Stimulated activated CD8-positive, alpha-beta memory T cell treated with anti-CD3 and anti-CD28 coated beads, Interleukin-4, amount 100 ng/mL, for 24 hours (primary cell): Measurements from ENCODE around the gene PWWP2B.

Source experiments
- DNase-seq: peaks from one replicate; pipeline ENCODE4 v3.0.0-alpha.2; 2020; ENCODE audit warnings: low read depth

PWWP2B gene

GRCh38 chr10:132408367-132408781, 11.4 kb downstream of the PWWP2B start:
- no peak for DNase-seq

- no peak for DNase-seq
Measured at GRCh38 chr10:132408823-132409666, 12.0 kb downstream of the PWWP2B start.

GRCh38 chr10:132409667-132410028, 12.6 kb downstream of the PWWP2B start:
- DNase-seq, result no peak

- no peak for DNase-seq
Measured at GRCh38 chr10:132410056-132410778, 13.2 kb downstream of the PWWP2B start.

- no peak for DNase-seq
Measured at GRCh38 chr10:132410779-132411532, 14.0 kb downstream of the PWWP2B start.

- DNase-seq, result no peak
Measured at GRCh38 chr10:132411561-132412253, 14.7 kb downstream of the PWWP2B start.

- DNase-seq, result no peak
Measured at GRCh38 chr10:132412316-132413192, 15.6 kb downstream of the PWWP2B start.

GRCh38 chr10:132413226-132414205, 16.5 kb downstream of the PWWP2B start:
- no peak for DNase-seq

- DNase-seq, result no peak
Measured at GRCh38 chr10:132414402-132415016, 17.5 kb downstream of the PWWP2B start.

- no peak for DNase-seq
Measured at GRCh38 chr10:132415255-132415654, 18.3 kb downstream of the PWWP2B start.

GRCh38 chr10:132415956-132416355, 19.0 kb downstream of the PWWP2B start:
- DNase-seq, result no peak

GRCh38 chr10:132416566-132417256, 19.7 kb downstream of the PWWP2B start:
- DNase-seq, result no peak

GRCh38 chr10:132417257-132417910, 20.4 kb downstream of the PWWP2B start:
- no peak for DNase-seq

GRCh38 chr10:132417957-132418441, 21.0 kb downstream of the PWWP2B start:
- DNase-seq, result no peak

- no peak for DNase-seq
Measured at GRCh38 chr10:132418527-132419416, 21.8 kb downstream of the PWWP2B start.

- no peak for DNase-seq
Measured at GRCh38 chr10:132419538-132420468, 22.8 kb downstream of the PWWP2B start.
